ENCODE data around the gene ZNF518A.

GRCh38 chr10:96129387-96130325 lies at the start of gene ZNF518A:
- TF ChIP-seq POLR2A (IDR thresholded peaks at IDR 0.05; ENCODE audit: low read length) (peak; percentile 58), GATA1 (IDR thresholded peaks at IDR 0.05; ENCODE audit: low read depth, low read length) (no peak)

Data from erythroblast (primary cell).